Activated naive CD8-positive, alpha-beta T cell treated with anti-CD3 and anti-CD28 coated beads for 36 hours (primary cell): Measurements from ENCODE around the gene MOSPD3. TPM values are rescaled to one million over a fixed set of nuclear protein-coding genes. Genes with fewer than 3 reads are reported as not detected.
"Not testable (repeated sequence)": the region's sequence is repeated elsewhere in the genome, so short reads cannot be mapped to it uniquely, and the experiment has no call there.

Experiments
- DNase-seq: peaks from one replicate; pipeline ENCODE4 v3.0.0; 2021
- H3K27ac Mint-ChIP-seq: one replicate; pipeline ENCODE4 v1.8.0; 2022; ENCODE audit warnings: mild to moderate bottlenecking, moderate library complexity, mixed read lengths
- H3K27me3 Mint-ChIP-seq: one replicate; pipeline ENCODE4 v1.8.0; 2022; ENCODE audit warnings: mild to moderate bottlenecking, mixed read lengths
- H3K36me3 Mint-ChIP-seq: one replicate; pipeline ENCODE4 v1.8.0; 2021; ENCODE audit warnings: mild to moderate bottlenecking, mixed read lengths
- H3K4me1 Mint-ChIP-seq: one replicate; pipeline ENCODE4 v1.8.0; 2021; ENCODE audit warnings: mixed read lengths
- H3K4me3 Mint-ChIP-seq: one replicate; pipeline ENCODE4 v1.8.0; 2022; ENCODE audit warnings: mild to moderate bottlenecking, moderate library complexity, mixed read lengths
- H3K9me3 Mint-ChIP-seq: one replicate; pipeline ENCODE4 v1.8.0; 2022; ENCODE audit warnings: mixed read lengths
- total RNA-seq, 2 experiments: library from RNA; stranded (reverse); gene quantifications; one replicate each; pipeline ENCODE4 v1.2.3, GENCODE V29; 2021

The MOSPD3 gene
- total RNA-seq, 2 experiments from 2014 or later: 9.7 to 10.0 TPM

DNA sequence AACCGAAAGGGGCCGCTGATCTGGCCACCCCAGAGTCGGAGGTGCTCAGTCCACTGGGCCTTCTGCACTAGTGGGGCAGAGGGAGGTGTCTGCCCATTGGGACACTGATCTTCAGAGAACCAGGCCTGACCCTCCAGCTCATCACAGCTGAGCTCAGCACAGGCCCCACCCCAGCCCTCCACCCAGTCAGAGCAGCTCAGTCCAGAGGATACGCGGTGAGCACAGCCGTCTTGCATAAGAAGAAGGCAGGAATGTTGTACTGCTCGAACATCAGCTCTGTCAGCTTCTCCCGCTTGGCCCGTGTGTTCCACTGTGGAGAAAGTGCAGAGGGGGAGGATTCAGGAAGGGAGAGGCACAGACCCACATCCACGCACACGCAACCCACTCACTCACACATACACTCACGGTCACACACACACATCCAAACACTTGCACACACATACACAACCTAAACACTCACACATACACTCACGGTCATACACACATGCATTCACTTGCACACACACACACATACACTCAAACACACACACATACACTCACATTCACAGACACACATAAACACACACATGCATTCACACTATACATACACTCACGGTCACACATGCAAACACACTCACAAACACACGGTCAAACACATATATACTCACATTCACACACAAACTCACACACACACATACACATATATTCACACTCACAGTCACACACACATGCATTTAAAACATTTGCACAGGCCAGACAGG, 37.7 kb downstream of the MOSPD3 start:
- no peaks in the 10 kb centered on the region for H3K9me3 Mint-ChIP-seq
- no peaks in the 10 kb centered on the region for H3K4me1 Mint-ChIP-seq
- H3K27ac Mint-ChIP-seq: no peak overlapping the region
- DNase-seq: no peak
- no peak overlapping the region for H3K4me3 Mint-ChIP-seq
- H3K27me3 Mint-ChIP-seq: peaks cover 36% of the 10 kb centered on the region
- no peaks in the 10 kb centered on the region for H3K36me3 Mint-ChIP-seq

DNA sequence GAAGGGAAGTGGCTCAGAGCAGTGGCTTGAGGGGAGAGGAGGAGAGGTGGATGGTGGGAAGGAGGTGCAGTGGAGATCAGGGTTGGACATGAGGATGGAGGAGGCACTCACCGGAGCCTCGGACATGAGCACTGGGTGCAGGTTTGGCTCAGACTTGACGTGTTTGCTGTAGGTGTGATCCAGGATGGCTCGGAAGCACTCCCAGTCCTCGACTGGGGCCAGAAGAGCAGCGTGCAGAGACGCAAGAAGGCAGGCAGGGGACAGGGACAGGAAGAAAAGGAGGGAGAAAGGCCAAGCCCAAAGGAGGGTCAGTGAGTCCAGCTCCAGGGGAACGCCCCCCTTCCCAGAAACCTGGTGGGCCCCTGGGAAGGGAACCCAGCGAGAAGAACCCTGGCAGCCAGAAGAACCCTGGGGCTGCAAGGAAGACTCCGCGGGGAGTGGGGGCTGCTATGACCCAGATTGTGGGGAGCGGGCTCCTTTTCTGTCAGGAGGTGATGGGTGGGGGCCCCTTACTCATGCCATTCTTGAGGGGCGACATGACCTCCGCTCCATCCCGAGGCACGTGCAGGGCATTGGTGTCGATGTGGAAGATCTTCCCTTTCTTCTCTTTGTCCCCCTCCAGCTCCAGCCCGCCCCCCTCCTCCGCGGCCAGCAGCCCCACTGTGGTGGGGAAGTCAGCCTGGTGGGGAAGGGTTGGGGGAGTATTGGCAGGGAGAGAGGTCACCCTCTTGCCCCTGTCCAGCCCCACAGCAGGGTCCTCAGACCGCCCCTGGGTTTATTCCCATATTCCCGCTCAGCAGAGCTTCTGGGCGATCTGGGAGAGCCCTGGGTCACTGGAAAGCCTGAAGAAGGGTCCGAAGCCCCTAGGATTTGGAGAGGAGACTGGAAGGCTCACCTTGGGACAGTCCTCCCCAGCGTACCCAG, 42.8 kb downstream of the MOSPD3 start:
- Mint-ChIP-seq H3K36me3 (no peaks in the 10 kb centered on the region), H3K4me3 (no peak overlapping the region), H3K27me3 (peaks cover 63% of the 10 kb centered on the region), H3K4me1 (no peaks in the 10 kb centered on the region), H3K27ac (no peak overlapping the region), H3K9me3 (no peaks in the 10 kb centered on the region)
- DNase-seq: no peak

DNA sequence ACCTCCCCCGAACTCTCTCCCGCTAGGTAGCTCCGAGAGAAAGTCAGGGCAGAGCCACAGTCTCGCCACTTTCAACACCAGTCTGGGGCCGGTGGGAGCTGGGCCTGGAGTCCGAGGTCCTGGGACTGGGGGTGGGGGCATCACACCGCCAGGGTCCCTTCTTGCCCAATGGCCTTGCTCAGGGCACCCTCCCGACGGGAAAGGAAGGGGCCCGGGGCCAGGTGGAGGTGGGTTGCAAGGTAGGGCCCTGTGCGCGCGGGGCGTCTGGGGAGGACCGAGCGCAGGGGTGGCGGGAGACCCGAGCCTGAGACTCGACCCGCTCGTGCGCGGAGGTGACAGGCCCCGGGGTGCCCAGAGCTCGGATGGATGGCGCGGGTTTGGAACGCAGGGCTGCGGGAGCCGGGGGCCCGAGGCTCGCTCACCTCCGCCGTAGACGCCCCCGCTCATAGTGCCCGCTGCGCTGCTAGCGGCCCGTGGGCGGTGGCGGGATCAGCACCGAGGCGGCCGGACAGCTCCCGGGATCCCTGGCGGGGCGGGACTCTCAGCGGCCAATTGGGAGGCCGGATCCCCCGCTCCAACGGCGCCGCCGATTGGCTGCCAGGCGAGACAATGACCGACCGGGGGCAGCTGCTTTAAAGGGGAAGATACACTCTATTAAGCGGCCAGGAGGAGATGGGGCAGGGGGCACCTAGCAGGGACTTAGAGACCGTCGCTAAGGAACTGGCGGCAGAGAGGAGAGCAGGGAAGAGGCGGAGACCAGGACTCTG, 43.8 kb downstream of the MOSPD3 start, which contains the start of gene ACTL6B:
Gene ACTL6B, minus strand, starts transcription at position 541 of the 767 bp plus-strand sequence. Its CDS starts 94 bp downstream, at position 447.
- H3K9me3 Mint-ChIP-seq: no peaks in the 10 kb centered on the region
- H3K27ac Mint-ChIP-seq: no peak within 1 kb of the TSS
- no peaks in the 10 kb centered on the region for H3K4me1 Mint-ChIP-seq
- no peaks in the 10 kb centered on the region for H3K36me3 Mint-ChIP-seq
- peaks cover 63% of the 10 kb centered on the region for H3K27me3 Mint-ChIP-seq
- peak; percentile 74 for DNase-seq
- no peak within 1 kb of the TSS for H3K4me3 Mint-ChIP-seq

DNA sequence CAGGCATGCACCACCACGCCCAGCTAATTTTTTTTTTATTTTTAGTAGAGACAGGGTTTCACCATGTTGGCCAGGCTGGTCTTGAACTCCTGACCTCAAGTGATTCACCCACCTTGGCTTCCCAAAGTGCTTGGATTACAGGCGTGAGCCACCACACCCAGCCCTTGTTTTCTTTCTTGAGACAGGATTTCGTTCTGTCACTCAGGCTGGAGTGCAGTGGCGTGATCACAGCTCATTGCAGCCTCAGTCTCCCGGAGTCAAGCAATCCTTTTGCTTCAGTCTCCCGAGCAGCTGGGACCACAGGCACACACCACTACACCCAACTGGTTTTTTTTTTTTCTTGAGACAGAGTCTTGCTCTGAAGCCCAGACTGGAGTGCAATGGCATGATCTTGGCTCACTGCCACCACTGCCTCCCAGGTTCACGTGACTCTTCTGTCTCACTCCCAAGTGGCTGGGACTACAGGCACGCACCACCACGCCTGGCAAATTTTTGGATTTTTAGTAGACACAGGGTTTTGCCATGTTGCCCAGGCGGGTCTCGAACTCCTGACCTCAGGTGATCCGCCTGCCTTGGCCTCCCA, 49.9 kb downstream of the MOSPD3 start:
- H3K27me3 Mint-ChIP-seq: peaks cover 18% of the 10 kb centered on the region
- not testable (repeated sequence) for H3K27ac Mint-ChIP-seq, H3K4me3 Mint-ChIP-seq

More for the DNA sequence above, 49.9 kb downstream of the MOSPD3 start:
- not testable (repeated sequence) for DNase-seq, H3K9me3 Mint-ChIP-seq, H3K36me3 Mint-ChIP-seq, H3K4me1 Mint-ChIP-seq

Other genes starting within 250 kb of the MOSPD3 start
- under 1 TPM; 0.68 TPM for gene PILRA, start 239.1 kb upstream of the MOSPD3 start, total RNA-seq
- 1 to 10 TPM; 2.9 to 3.0 TPM for gene ZCWPW1, start 183.8 kb upstream of the MOSPD3 start, total RNA-seq
- 10 to 100 TPM; 60.1 to 65.4 TPM for gene MEPCE, start 182.7 kb upstream of the MOSPD3 start, total RNA-seq
- 10 to 100 TPM; 45.7 to 46.4 TPM for gene PPP1R35, start 176.0 kb upstream of the MOSPD3 start, total RNA-seq
- gene SPACDR, start 148.3 kb upstream of the MOSPD3 start, total RNA-seq: 1 to 10 TPM; 1.0 to 1.5 TPM
- 10 to 100 TPM; 81.4 to 83.7 TPM for gene TSC22D4, start 133.3 kb upstream of the MOSPD3 start, total RNA-seq
- under 1 TPM; 0.29 to 0.34 TPM for gene NYAP1, start 128.6 kb upstream of the MOSPD3 start, total RNA-seq
- 10 to 100 TPM; 52.4 to 55.4 TPM for gene AGFG2, start 73.3 kb upstream of the MOSPD3 start, total RNA-seq
- gene SAP25, start 38.6 kb upstream of the MOSPD3 start, total RNA-seq: 1 to 10 TPM; 4.4 to 6.0 TPM
- gene LRCH4, start 26.4 kb upstream of the MOSPD3 start, total RNA-seq: 10 to 100 TPM; 65.6 to 68.1 TPM
- under 1 TPM; 0.54 to 0.80 TPM for gene FBXO24, start 26.2 kb upstream of the MOSPD3 start, total RNA-seq
- gene PCOLCE, start 10.2 kb upstream of the MOSPD3 start, total RNA-seq: 1 to 10 TPM; 4.0 TPM
- gene TFR2, start 29.0 kb downstream of the MOSPD3 start, total RNA-seq: 10 to 100 TPM; 10.9 to 11.1 TPM
- not detected for gene ACTL6B, start 43.9 kb downstream of the MOSPD3 start, total RNA-seq
- 100 to 1,000 TPM; 200 to 202 TPM for gene GNB2, start 61.2 kb downstream of the MOSPD3 start, total RNA-seq
- 10 to 100 TPM; 41.9 to 45.2 TPM for gene GIGYF1, start 81.7 kb downstream of the MOSPD3 start, total RNA-seq
- 10 to 100 TPM; 84.5 to 85.6 TPM for gene POP7, start 93.6 kb downstream of the MOSPD3 start, total RNA-seq
- gene EPO, start 107.9 kb downstream of the MOSPD3 start, total RNA-seq: not detected
- gene ZAN, start 121.1 kb downstream of the MOSPD3 start, total RNA-seq: not detected
- gene EPHB4, start 215.0 kb downstream of the MOSPD3 start, total RNA-seq: 1 to 10 TPM; 2.5 to 2.9 TPM
- 10 to 100 TPM; 13.4 to 14.6 TPM for gene SLC12A9, start 240.2 kb downstream of the MOSPD3 start, total RNA-seq